Middle frontal gyrus (tissue), 1 donor: Measurements from ENCODE around the gene OXCT1.
"Not testable (repeated sequence)": the region's sequence is repeated elsewhere in the genome, so short reads cannot be mapped to it uniquely, and the experiment has no call there.

Experiments used
- DNase-seq: peaks from one replicate; pipeline ENCODE4 v3.0.0-alpha.2; 2015; ENCODE audit warnings: low spot score; ENCODE audit errors: extremely low spot score

The OXCT1 gene

DNA sequence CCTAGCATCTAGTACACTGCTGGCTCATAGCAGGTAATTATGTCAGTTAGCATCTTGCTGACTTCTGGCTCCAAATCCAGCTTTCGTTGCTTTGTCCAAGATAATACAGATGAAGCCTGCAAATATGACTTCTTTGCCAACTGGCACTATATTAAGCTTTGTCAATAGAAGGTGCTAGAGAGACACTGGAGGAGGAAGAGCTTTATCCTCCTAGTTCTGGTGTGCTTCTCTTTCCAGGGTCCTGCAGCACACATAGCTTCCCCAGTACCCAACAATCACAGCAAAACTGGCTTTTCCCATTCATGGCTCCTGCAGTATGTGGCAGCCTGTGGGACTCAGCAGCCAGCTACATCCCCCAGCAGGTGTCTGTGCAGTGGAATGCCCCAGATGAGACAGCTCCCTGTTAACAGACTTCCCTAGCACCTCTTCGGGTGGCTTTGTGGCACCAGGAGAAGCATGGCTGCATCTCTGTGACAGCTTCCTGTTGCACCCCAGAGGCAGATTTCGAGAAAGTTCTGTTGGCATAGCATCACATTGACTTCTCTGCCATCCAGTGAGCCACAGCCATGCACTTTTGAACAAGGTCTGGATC lies 147.8 kb downstream of the OXCT1 start:
- DNase-seq, result no peak

DNA sequence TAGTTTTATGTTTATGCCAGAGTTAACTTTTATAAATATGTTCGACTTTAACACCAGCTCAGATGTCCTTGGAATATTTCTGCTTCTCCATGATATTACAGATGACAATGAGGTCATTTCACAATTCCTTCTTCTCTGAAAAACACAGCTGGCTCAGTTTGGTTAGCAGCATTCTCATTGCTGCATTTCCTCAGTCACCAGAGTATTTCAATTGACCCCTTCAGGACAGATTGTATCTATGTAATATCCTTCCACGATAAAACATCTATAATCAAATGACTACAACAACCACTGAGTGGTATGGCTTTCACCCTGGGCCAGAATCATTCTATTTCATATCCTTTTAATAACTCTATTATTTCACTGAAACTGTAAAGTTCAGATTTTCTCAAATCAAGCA lies 148.7 kb downstream of the OXCT1 start:
- no peak for DNase-seq

DNA sequence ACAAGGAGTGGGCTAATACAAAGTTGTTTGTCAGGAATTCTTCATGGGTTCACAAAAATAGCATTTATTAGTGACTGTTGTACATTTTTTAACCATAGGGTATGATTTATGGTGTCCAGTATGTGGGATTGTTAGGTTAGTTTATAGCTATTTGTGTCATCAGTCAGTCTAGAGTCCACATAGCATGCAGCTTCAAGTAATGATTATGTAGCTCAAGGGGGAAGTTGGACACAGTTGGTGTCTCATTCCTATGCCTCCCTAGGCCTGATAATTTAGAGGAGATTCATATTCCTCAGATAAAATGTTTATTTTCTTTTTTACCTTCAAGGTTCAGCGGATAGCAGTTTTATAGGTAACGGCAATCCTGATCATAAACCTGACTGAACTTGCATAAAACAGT lies 153.8 kb downstream of the OXCT1 start:
- no peak for DNase-seq

DNA sequence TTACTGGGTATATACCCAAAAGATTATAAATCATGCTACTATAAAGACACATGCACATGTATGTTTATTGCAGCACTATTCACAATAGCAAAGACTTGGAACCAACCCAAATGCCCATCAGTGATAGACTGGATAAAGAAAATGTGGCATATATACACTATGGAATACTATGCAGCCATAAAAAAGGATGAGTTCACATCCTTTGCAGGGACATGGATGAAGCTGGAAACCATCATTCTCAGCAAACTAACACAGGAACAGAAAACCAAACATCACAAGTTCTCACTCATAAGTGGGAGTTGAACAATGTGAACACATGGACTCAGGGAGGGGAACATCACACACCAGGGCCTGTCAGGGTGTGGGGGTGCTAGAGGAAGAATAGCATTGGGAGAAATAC lies 155.8 kb downstream of the OXCT1 start:
- not testable (repeated sequence) for DNase-seq

DNA sequence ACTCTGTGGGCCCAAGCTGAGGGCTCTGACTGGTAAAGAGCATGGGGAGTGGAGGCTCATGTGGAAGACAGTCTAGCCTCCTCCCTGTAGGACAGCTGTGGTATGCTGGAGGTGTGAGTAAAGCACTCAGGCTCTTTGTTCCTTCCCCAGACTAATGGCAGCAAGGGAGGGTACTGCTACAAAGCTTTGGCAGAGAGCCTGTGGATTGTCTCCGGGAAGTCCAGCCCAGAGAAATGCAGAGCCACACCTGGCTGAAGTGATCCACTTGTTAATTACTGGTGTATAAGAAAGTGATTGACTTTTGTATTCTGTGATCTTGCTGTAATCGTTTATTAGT lies 161.7 kb downstream of the OXCT1 start:
- DNase-seq, result no peak

DNA sequence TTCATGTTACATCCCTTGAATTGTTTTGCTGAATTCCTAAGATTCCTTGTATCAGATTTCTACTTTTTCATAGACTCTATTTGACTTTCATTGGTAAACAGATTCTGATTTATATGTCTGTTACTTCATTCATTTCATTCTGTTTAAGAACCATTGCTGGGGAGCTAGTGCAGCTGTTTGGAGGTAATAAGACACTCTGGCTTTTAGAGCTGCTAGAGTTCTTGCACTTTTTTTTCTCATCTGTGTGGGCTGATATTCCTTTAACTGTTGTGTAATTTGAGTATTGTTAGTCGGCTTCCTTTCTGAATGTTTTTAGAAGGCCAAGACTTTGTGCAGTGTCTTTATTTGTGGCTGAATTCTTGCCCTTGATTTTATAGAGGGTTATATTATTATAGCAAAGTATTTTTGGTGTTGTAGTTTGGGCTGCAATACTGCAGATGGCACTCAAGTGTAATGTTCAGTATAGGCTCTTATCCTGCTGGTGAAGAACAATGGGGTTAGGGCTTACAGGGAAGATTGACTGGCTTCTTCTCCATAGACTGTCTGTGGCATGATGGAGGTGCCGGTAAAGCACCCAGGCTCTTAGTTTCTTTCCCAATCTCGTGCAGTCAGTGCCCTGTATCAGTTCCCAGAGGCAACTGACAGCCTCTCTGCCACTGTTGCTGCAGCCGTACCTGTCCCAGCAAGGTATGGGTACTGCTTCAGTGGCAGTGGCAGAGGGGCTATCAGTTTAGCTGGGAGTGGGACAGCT lies 162.2 kb downstream of the OXCT1 start:
- DNase-seq, result no peak

DNA sequence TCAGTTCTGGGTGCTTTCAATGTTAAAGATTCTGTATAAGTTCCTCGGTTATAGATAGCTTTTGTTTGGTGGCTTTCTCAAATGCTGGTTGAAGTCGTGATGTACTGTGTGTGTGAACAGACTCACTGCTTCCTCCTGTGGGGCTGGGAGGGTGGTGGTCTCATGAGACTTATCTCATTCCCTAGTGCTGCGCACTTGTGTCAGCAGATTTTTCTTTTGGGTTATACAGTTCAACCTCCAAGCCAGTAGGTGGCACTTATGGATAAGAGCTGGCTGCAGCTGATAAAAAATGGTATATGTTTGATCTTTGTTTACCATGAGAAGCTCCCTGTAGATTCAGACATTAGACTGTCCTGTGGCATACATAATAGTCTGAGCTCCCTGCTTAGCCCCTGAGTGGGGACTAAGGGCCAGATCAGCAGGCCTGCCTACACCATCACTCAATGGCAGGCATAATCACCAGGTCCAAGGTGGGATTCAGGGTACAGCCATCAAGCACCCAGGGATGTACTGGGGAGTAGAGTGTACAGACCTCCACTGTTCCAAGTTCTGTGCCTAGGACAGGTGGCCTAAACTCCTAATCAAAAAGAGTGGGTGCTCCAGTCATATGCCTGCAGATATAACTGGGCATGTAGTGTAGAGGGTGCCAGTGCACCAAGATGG lies 174.2 kb downstream of the OXCT1 start:
- DNase-seq, result no peak

DNA sequence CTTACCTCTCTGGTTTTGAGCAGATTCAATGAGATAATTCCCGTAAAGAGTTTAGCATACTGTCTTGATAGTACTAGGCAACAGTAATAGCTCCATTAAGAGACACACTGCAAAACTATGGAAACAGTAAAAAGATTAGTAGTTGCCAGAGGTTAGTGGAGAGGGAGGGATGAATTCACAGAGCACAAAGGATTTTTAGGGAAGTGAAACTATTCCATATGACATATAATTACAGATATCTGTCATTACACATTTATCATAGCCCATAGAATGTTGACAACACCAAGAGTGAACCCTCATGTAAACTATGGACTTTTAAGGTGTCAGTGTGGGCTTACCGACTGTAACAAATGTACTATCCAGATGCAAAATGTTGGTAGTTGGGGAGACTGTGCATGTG lies 183.5 kb downstream of the OXCT1 start:
- DNase-seq, result no peak

DNA sequence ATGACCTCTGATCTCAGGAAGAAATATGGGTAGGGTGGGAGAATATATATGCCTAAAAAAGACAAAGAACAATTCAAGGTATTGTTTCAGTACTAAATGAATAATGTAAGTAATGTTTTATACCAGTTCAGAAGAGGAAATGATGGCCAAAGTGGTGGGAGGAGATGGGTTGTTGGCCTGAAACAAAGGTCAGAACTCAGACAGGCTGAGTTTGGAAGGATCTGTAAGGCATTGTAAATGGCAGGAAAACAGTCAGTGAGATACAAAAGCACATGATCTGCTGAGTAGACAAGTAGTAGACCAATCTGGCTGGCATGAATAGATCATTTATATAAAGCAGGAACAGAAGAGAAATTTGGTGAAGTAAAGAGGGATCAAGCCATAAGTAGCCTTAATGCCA lies 184.0 kb downstream of the OXCT1 start:
- no peak for DNase-seq

DNA sequence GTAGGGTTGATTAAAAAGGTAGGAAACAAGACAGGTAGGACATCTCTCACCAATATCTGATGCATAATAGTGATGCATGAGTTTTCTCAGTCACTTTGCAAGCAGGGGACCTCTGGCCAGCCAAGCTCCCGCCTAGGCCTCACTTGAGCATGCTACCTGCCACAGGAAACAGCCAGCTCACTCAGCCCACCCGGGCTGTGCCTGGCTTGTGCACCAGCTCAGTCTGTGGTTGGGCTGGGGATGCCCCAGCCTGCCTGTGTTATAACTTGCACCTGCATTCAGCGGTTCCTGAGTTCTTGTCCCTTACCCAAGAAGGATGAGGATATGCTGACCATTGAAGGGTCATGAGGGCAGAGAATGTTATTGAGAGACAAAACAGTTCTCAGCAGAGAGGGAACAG lies 187.0 kb downstream of the OXCT1 start:
- DNase-seq, result no peak

DNA sequence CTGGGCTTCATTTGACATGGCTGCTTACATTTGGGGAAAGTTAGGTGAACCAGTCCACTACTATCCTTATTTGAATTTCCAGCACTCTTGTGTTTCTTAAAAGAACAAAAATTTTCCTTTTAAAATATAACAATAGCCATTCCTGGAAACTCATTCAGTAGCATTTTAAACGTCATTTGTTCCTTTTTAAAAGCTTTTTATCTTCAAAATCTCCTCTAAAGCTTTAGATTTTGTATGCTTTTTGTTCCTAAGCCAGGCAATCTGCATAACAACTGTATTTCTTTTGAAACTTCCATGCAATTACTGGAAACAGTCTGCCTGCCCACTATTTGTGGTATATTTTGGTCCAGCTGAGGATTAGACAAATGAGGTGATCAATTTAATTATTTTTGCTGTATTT lies 187.6 kb downstream of the OXCT1 start:
- no peak for DNase-seq

DNA sequence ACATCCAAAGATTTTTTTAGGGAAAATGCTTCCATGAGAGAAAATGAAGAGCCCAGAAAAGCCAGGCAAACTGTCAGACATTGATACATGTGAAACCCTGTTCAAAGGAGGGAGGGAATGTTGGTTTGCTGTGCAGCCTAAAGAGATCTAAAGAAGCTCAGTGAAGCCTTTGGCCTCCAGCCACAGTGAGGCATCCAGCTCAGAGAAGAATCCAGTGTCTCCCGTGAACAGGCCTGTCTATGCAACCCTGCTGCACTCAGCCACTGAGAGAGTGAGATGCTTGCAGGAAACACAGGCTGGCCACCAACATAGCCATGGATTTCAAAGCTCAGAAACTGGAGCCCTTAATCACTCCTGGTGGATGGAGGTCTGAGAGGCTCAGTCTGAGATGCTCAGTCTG lies 188.4 kb downstream of the OXCT1 start:
- no peak for DNase-seq
